Measurements from ENCODE around the gene RNF150. TPM values are rescaled to one million over a fixed set of nuclear protein-coding genes. Genes with fewer than 3 reads are reported as not detected.

Gene RNF150
- total RNA-seq, 2 donors from 2014 or later: 2.3 to 4.6 TPM

- no peaks in the 10 kb centered on the region for H3K36me3 ChIP-seq (replicated peaks in 1 of 2; ENCODE audit: insufficient read depth in 1 of 2, low read depth in 2 of 2)
- no peak for DNase-seq
- intact Hi-C loops (cut with DNase I): no loop called here
- no peak overlapping the region for H3K27ac ChIP-seq
- no peaks in the 10 kb centered on the region for H3K9me3 ChIP-seq
- no peaks in the 10 kb centered on the region for H3K27me3 ChIP-seq
- H3K4me1 ChIP-seq: no peaks in the 10 kb centered on the region
- TF ChIP-seq CTCF (IDR thresholded peaks at IDR 0.05): no peak
- no peak for TF ChIP-seq POLR2A (IDR thresholded peaks at IDR 0.05)
- H3K4me3 ChIP-seq: no peak overlapping the region
- no peak for ATAC-seq
Observed at GRCh38 chr4:141078871-141079270, 54.4 kb downstream of the RNF150 start.

- H3K27ac ChIP-seq: no peak overlapping the region
- H3K36me3 ChIP-seq (replicated peaks in 1 of 2; ENCODE audit: insufficient read depth in 1 of 2, low read depth in 2 of 2): no peaks in the 10 kb centered on the region
- no peak for ATAC-seq
- no peaks in the 10 kb centered on the region for H3K9me3 ChIP-seq
- TF ChIP-seq POLR2A (IDR thresholded peaks at IDR 0.05): no peak
- no peak for TF ChIP-seq CTCF (IDR thresholded peaks at IDR 0.05)
- 78 to 91% methylated on average over 1 of the region's 1 CpG for WGBS, 2 donors
- H3K27me3 ChIP-seq: no peaks in the 10 kb centered on the region
- intact Hi-C loops (cut with DNase I): no loop called here
- no peak for DNase-seq
- no peak overlapping the region for H3K4me3 ChIP-seq
- H3K4me1 ChIP-seq: no peaks in the 10 kb centered on the region
Observed at GRCh38 chr4:141077611-141078225, 55.6 kb downstream of the RNF150 start.

- Histone ChIP-seq H3K36me3 (replicated peaks in 1 of 2; ENCODE audit: insufficient read depth in 1 of 2, low read depth in 2 of 2) (no peaks in the 10 kb centered on the region), H3K4me3 (no peak overlapping the region), H3K27ac (no peak overlapping the region), H3K9me3 (no peaks in the 10 kb centered on the region), H3K4me1 (no peaks in the 10 kb centered on the region), H3K27me3 (no peaks in the 10 kb centered on the region)
- no peak for DNase-seq
- no peak for TF ChIP-seq CTCF (IDR thresholded peaks at IDR 0.05)
- no peak for TF ChIP-seq POLR2A (IDR thresholded peaks at IDR 0.05)
- ATAC-seq: no peak
- intact Hi-C loops (cut with DNase I): no loop called here
Observed at GRCh38 chr4:141075553-141075952, 57.7 kb downstream of the RNF150 start.

- intact Hi-C loops (cut with DNase I): no loop called here
- TF ChIP-seq CTCF (IDR thresholded peaks at IDR 0.05) (no peak), POLR2A (IDR thresholded peaks at IDR 0.05) (no peak)
- Histone ChIP-seq H3K4me3 (no peak overlapping the region), H3K36me3 (replicated peaks in 1 of 2; ENCODE audit: insufficient read depth in 1 of 2, low read depth in 2 of 2) (no peaks in the 10 kb centered on the region), H3K27me3 (no peaks in the 10 kb centered on the region), H3K4me1 (no peaks in the 10 kb centered on the region), H3K27ac (no peak overlapping the region), H3K9me3 (no peaks in the 10 kb centered on the region)
- no peak for DNase-seq
- WGBS, 2 donors: 75 to 89% methylated on average over 4 of the region's 4 CpGs
- ATAC-seq: no peak
Observed at GRCh38 chr4:141074098-141074878, 59.0 kb downstream of the RNF150 start.

GRCh38 chr4:141066690-141067089, 66.6 kb downstream of the RNF150 start:
- Histone ChIP-seq H3K9me3 (no peaks in the 10 kb centered on the region), H3K4me3 (no peak overlapping the region), H3K4me1 (no peaks in the 10 kb centered on the region), H3K27ac (no peak overlapping the region), H3K36me3 (replicated peaks in 1 of 2; ENCODE audit: insufficient read depth in 1 of 2, low read depth in 2 of 2) (no peaks in the 10 kb centered on the region), H3K27me3 (no peaks in the 10 kb centered on the region)
- WGBS, 2 donors: 80 to 87% methylated on average over 3 of the region's 3 CpGs
- ATAC-seq: no peak
- no peak for DNase-seq
- intact Hi-C loops (cut with DNase I): no loop called here
- no peak for TF ChIP-seq CTCF (IDR thresholded peaks at IDR 0.05)
- no peak for TF ChIP-seq POLR2A (IDR thresholded peaks at IDR 0.05)

Measured in body of pancreas (tissue), 4 donors.